ENCODE results near the gene RMDN2.

DNA sequence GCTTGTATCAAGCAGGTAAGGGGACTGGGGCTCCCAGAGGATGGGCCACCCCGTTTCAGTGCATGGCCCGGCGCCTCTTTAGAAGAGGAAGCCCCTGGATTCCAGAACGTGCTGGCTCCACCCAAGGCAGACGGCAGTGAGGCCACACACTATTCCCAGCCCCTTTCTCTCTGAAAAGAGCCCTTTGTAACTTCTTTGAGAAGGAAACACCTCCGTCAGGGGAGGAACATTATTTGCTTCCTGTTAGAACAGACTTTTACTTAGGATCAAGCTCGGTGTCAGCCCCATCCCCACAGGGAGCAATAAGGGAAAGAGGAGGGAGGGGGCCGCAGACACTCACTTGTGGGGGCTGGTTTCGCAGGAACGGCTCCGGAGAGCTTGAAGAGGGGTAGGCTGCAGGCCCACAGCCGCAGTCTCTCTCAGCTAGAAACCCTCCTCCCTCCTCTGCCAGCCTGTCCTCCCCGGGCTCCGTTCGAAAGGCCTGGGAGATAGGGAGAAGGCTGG lies 49.6 kb upstream of the RMDN2 start:
- TF ChIP-seq POLR2A (IDR thresholded peaks at IDR 0.05), result no peak
- no peak for TF ChIP-seq POLR2AphosphoS5 (IDR thresholded peaks at IDR 0.05)
